IMR-90 (cell line): Measurements from ENCODE around the gene VAV3.
"Not testable (repeated sequence)": the region's sequence is repeated elsewhere in the genome, so short reads cannot be mapped to it uniquely, and the experiment has no call there.

Experiments used
- CTCF ChIP-seq: conservative IDR thresholded peaks from 2 replicates; pipeline ENCODE4 v1.5.1; 2012; ENCODE audit warnings: mild to moderate bottlenecking, low read depth, low read length, improper control_type of control experiment
- RAD21 ChIP-seq: IDR thresholded peaks from 2 replicates; pipeline ENCODE4 v1.6.1; 2012; ENCODE audit warnings: low read length, improper control_type of control experiment
- RFX5 ChIP-seq: IDR thresholded peaks from 2 replicates; pipeline ENCODE4 v1.8.0; 2012; ENCODE audit warnings: low read depth, mild to moderate bottlenecking, low read length, moderate library complexity
- TF ChIP-seq, protein P1 (sequence below): fragments of 150-350 bp; IDR thresholded peaks from 2 replicates; pipeline ENCODE4 v1.6.1; 2016; ENCODE audit warnings: low read depth, mild to moderate bottlenecking, low read length, moderate library complexity, borderline replicate concordance

DNA sequence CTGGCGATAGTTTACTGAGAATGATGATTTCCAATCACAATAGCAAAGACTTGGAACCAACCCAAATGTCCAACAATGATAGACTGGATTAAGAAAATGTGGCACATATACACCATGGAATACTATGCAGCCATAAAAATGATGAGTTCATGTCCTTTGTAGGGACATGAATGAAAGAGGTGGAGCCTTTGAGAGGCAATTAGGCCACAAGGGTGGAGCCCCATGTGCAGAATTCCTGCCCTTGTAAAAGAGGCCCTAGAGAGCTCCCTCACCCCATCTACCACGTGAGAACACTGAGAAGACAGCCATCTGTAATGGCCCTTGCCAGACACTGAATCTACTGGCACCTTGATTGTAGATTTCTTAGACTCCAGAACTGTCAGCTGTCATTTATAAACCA is 314.2 kb downstream of the VAV3 start:
- TF ChIP-seq, protein P1, sequence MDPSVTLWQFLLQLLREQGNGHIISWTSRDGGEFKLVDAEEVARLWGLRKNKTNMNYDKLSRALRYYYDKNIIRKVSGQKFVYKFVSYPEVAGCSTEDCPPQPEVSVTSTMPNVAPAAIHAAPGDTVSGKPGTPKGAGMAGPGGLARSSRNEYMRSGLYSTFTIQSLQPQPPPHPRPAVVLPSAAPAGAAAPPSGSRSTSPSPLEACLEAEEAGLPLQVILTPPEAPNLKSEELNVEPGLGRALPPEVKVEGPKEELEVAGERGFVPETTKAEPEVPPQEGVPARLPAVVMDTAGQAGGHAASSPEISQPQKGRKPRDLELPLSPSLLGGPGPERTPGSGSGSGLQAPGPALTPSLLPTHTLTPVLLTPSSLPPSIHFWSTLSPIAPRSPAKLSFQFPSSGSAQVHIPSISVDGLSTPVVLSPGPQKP, result not testable (repeated sequence)
- TF ChIP-seq CTCF, RAD21, RFX5: not testable (repeated sequence)
